ENCODE measurements around the gene NREP.
"Not testable (repeated sequence)": the region's sequence is repeated elsewhere in the genome, so short reads cannot be mapped to it uniquely, and the experiment has no call there.

The NREP gene

DNA sequence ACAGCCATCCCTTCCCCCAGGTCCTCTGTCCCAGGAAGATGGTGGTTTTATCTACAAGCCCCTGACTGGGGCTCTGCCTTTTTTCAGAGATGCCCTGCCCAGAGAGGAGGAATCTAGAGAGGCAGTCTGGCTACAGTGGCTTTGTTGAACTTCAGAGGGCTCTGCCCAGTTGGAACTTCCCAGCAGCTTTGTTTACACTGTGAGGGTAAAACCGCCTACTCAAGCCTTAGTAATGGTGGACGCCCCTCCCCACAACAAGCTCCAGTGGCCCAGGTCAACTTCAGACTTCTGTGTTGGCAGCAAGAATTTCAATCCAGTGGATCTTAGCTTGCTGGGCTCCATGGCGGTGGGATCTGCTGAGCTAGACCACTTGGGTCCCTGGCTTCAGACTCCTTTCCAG lies 40.2 kb downstream of the NREP start:
- 100% methylated on average over 3 of the region's 3 CpGs for WGBS (ENCODE audit: insufficient coverage)

DNA sequence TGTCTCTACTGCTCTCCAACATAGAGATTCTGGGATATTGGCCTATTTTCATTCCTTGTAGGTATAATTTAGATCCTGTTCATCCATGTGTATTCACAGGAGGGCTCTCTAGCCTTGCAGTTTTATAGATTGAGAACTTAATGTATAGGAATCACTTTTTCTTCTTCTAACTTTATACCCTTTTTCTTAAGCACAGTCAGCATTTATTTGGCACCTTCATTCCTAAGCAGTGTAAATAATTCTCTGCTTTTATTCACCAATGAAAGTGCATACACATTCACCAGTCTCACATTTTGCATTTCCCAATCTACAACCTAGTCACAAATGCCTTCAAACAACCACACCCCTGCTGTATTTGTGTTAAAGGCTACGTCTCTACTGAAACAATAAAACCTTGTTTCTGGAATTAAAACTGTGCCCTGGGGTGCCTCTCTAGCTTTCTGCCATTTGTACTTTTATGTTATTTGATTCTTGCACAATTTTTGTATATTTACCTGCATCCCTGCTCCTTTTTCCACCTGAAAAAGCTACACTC lies 49.3 kb downstream of the NREP start:
- Histone ChIP-seq H3K4me3 (ENCODE audit: control insufficient read depth in 1 of 7, extremely low read depth in 1 of 7, insufficient read depth in 4 of 7, low read depth in 2 of 7, low read length in 6 of 7) (no peak overlapping the region), H3K4me1 (ENCODE audit: control extremely low read depth in 1 of 4, control insufficient read depth in 4 of 4, insufficient read depth in 4 of 4, low read length in 3 of 4) (peaks cover 10 to 23% (median 18%) of the 10 kb centered on the region in 4 experiments), H3K27ac (ENCODE audit: insufficient read depth in 1 of 2, low read depth in 1 of 2, low read length in 2 of 2, poor library complexity in 1 of 2, severe bottlenecking in 2 of 2) (no peak overlapping the region), H3K36me3 (ENCODE audit: control insufficient read depth in 4 of 4, insufficient read depth in 4 of 4, low read length in 3 of 4) (no peaks in the 10 kb centered on the region), H3K27me3 (replicated peaks in 2 of 5; ENCODE audit: control insufficient read depth in 4 of 5, insufficient read depth in 5 of 5, low read length in 4 of 5) (no peaks in the 10 kb centered on the region), H3K9me3 (ENCODE audit: control extremely low read depth in 1 of 5, control insufficient read depth in 4 of 5, insufficient read depth in 2 of 5, low read depth in 1 of 5, low read length in 4 of 5) (no peaks in the 10 kb centered on the region)
- ChIA-PET CTCF (interaction anchor here (1.2 kb wide), 1 partner anchor 9 kb away, joined by 3 read pairs; no protein-coding TSS in a partner anchor), POLR2A (no interaction called here)
- no CpG with 5 or more reads among the region's 1 CpG for WGBS (ENCODE audit: insufficient coverage)
- no peak for DNase-seq

More for the DNA sequence above, 40.2 kb downstream of the NREP start:
- H3K27me3 ChIP-seq (replicated peaks in 2 of 5; ENCODE audit: control insufficient read depth in 4 of 5, insufficient read depth in 5 of 5, low read length in 4 of 5); DNase-seq; H3K36me3 ChIP-seq (ENCODE audit: control insufficient read depth in 4 of 4, insufficient read depth in 4 of 4, low read length in 3 of 4); H3K4me1 ChIP-seq (ENCODE audit: control extremely low read depth in 1 of 4, control insufficient read depth in 4 of 4, insufficient read depth in 4 of 4, low read length in 3 of 4); POLR2A ChIA-PET; H3K27ac ChIP-seq (ENCODE audit: insufficient read depth in 1 of 2, low read depth in 1 of 2, low read length in 2 of 2, poor library complexity in 1 of 2, severe bottlenecking in 2 of 2); H3K4me3 ChIP-seq (ENCODE audit: control insufficient read depth in 1 of 7, extremely low read depth in 1 of 7, insufficient read depth in 4 of 7, low read depth in 2 of 7, low read length in 6 of 7): not testable (repeated sequence)
- CTCF ChIA-PET = interaction anchor here (1.1 to 1.7 kb wide), 2 partner anchors 10 to 109 kb away, joined by 3 to 4 read pairs; no protein-coding TSS in a partner anchor
- H3K9me3 ChIP-seq (ENCODE audit: control extremely low read depth in 1 of 5, control insufficient read depth in 4 of 5, insufficient read depth in 2 of 5, low read depth in 1 of 5, low read length in 4 of 5) = peaks cover 0 to 11% (median 4%) of the 10 kb centered on the region in 5 experiments

DNA sequence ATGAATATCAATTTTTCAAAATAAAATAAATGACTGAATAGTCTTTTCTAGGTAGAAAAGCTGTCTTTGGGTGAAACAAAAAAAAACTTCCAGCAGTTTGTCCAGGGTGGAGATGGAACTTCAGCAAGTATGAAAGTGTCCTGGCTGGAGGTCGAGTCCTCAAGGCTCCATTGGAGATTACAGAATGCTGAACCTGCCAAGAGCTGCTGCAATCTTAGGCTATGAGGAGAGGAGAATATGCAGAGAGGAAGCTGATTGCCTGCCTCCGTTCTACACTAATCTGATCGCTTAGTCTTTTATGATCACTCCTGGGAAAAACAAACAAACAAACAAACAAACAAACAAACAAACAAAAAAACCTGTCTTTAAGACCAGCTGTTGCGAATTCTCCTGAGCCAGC lies 50.6 kb downstream of the NREP start:
- no peak overlapping the region for H3K4me3 ChIP-seq (ENCODE audit: control insufficient read depth in 1 of 7, extremely low read depth in 1 of 7, insufficient read depth in 4 of 7, low read depth in 2 of 7, low read length in 6 of 7)
- POLR2A ChIA-PET = interaction anchor here (0.7 kb wide), 1 partner anchor 435 kb away, joined by 3 read pairs; no protein-coding TSS in a partner anchor
- WGBS (ENCODE audit: insufficient coverage) = 89% methylated on average over 1 of the region's 4 CpGs
- H3K9me3 ChIP-seq (ENCODE audit: control extremely low read depth in 1 of 5, control insufficient read depth in 4 of 5, insufficient read depth in 2 of 5, low read depth in 1 of 5, low read length in 4 of 5) = no peaks in the 10 kb centered on the region
- CTCF ChIA-PET = interaction anchor here (1.0 kb wide), 1 partner anchor 10 kb away, joined by 4 read pairs; no protein-coding TSS in a partner anchor
- no peak for DNase-seq
- H3K4me1 ChIP-seq (ENCODE audit: control extremely low read depth in 1 of 4, control insufficient read depth in 4 of 4, insufficient read depth in 4 of 4, low read length in 3 of 4) = peaks cover 10 to 23% (median 18%) of the 10 kb centered on the region in 4 experiments
- no peak overlapping the region for H3K27ac ChIP-seq (ENCODE audit: insufficient read depth in 1 of 2, low read depth in 1 of 2, low read length in 2 of 2, poor library complexity in 1 of 2, severe bottlenecking in 2 of 2)
- no peaks in the 10 kb centered on the region for H3K27me3 ChIP-seq (replicated peaks in 2 of 5; ENCODE audit: control insufficient read depth in 4 of 5, insufficient read depth in 5 of 5, low read length in 4 of 5)
- H3K36me3 ChIP-seq (ENCODE audit: control insufficient read depth in 4 of 4, insufficient read depth in 4 of 4, low read length in 3 of 4) = no peaks in the 10 kb centered on the region

DNA sequence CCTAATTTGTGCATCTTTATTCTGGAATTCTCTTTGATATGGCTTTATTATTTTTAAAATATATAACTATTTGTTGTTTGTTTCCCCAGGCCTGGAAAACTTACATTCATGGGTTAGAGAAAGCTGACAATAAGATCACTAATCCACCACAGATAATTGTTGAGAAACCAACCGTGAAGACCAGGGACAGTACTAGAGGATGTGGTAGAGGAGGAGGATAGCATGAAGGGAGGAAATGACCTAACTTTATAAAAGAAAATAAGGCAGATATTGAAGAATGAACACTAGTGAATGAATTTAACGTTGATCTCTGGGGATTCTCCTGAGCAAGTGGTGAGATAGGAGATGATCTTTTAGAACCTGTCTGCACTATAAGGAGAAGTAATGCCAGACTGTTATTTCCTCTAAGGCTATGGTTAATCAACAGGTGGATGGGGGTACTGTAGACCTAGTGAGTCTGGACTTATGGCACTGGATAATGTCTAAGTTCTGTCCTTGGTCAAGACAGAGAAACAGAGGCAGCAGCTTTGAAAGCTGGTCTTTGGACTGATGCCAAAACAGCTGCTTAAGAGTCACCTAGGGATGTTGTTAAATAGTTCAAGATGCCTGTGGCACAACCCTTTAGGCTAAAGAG lies 52.4 kb downstream of the NREP start:
- Histone ChIP-seq H3K4me3 (ENCODE audit: control insufficient read depth in 1 of 7, extremely low read depth in 1 of 7, insufficient read depth in 4 of 7, low read depth in 2 of 7, low read length in 6 of 7) (no peak overlapping the region), H3K4me1 (ENCODE audit: control extremely low read depth in 1 of 4, control insufficient read depth in 4 of 4, insufficient read depth in 4 of 4, low read length in 3 of 4) (peaks cover 10 to 23% (median 18%) of the 10 kb centered on the region in 4 experiments), H3K27ac (ENCODE audit: insufficient read depth in 1 of 2, low read depth in 1 of 2, low read length in 2 of 2, poor library complexity in 1 of 2, severe bottlenecking in 2 of 2) (peak overlapping the region in 1 of 2 experiments; percentile 12), H3K27me3 (replicated peaks in 2 of 5; ENCODE audit: control insufficient read depth in 4 of 5, insufficient read depth in 5 of 5, low read length in 4 of 5) (no peaks in the 10 kb centered on the region), H3K36me3 (ENCODE audit: control insufficient read depth in 4 of 4, insufficient read depth in 4 of 4, low read length in 3 of 4) (no peaks in the 10 kb centered on the region), H3K9me3 (ENCODE audit: control extremely low read depth in 1 of 5, control insufficient read depth in 4 of 5, insufficient read depth in 2 of 5, low read depth in 1 of 5, low read length in 4 of 5) (no peaks in the 10 kb centered on the region)
- POLR2A ChIA-PET = no interaction called here
- peak in 2 of 3 donors; percentile 10 to 33 for DNase-seq
- WGBS (ENCODE audit: insufficient coverage) = 75% methylated on average over 1 of the region's 2 CpGs
- CTCF ChIA-PET = interaction anchor here (1.0 kb wide), 1 partner anchor 84 kb away, joined by 3 read pairs; no protein-coding TSS in a partner anchor

DNA sequence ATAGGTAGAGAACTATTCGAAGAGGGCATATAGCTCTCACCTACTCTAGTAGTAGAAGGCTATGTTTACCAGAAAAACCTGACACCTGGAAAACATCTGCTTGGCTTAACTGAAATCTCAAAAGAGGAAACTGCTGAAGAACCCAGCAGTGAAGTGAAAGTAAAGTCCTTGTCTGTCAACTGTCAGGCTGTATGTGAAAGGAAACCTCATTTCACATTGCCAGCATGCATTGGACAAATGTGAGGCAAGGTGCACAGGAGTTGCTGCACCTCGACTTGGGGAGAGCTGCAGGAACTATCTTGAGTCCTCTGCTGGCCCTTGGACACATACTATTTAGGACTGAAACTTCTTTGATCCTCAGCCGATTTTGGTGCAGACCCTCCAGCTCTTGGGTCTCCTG lies 53.3 kb downstream of the NREP start:
- no peaks in the 10 kb centered on the region for H3K9me3 ChIP-seq (ENCODE audit: control extremely low read depth in 1 of 5, control insufficient read depth in 4 of 5, insufficient read depth in 2 of 5, low read depth in 1 of 5, low read length in 4 of 5)
- peaks cover 10 to 23% (median 18%) of the 10 kb centered on the region in 4 experiments for H3K4me1 ChIP-seq (ENCODE audit: control extremely low read depth in 1 of 4, control insufficient read depth in 4 of 4, insufficient read depth in 4 of 4, low read length in 3 of 4)
- H3K27ac ChIP-seq (ENCODE audit: insufficient read depth in 1 of 2, low read depth in 1 of 2, low read length in 2 of 2, poor library complexity in 1 of 2, severe bottlenecking in 2 of 2) = no peak overlapping the region
- peak overlapping the region in 2 of 7 experiments; percentile 21 to 39 for H3K4me3 ChIP-seq (ENCODE audit: control insufficient read depth in 1 of 7, extremely low read depth in 1 of 7, insufficient read depth in 4 of 7, low read depth in 2 of 7, low read length in 6 of 7)
- WGBS (ENCODE audit: insufficient coverage) = 44% methylated on average over 2 of the region's 3 CpGs
- no peaks in the 10 kb centered on the region for H3K27me3 ChIP-seq (replicated peaks in 2 of 5; ENCODE audit: control insufficient read depth in 4 of 5, insufficient read depth in 5 of 5, low read length in 4 of 5)
- ChIA-PET POLR2A (no interaction called here), CTCF (no interaction called here)
- no peaks in the 10 kb centered on the region for H3K36me3 ChIP-seq (ENCODE audit: control insufficient read depth in 4 of 4, insufficient read depth in 4 of 4, low read length in 3 of 4)
- DNase-seq = peak; percentile 27 to 92 (median 88)

DNA sequence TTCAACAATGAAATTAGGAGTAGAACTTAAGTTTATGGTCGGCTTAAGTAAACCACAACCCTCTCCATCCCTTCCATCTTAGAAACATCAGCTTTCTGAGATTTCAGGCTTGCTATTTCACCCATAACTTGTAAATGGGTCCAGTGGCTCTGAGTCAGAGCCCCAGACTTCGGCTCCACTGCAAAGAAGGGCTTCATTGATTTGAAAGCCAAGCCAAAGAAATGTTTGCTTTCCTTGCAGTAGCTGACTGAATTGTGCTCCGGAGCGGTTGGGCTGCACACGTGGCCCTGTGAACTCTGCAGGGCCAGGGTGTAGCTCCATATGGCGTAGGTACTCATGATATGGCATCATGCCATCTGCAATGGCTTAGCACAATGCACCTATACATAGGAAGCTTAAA lies 57.0 kb downstream of the NREP start:
- peak in 1 of 3 donors; percentile 7 for DNase-seq
- 98% methylated on average over 6 of the region's 6 CpGs for WGBS (ENCODE audit: insufficient coverage)
- no peak overlapping the region for H3K4me3 ChIP-seq (ENCODE audit: control insufficient read depth in 1 of 7, extremely low read depth in 1 of 7, insufficient read depth in 4 of 7, low read depth in 2 of 7, low read length in 6 of 7)
- ChIA-PET POLR2A (no interaction called here), CTCF (interaction anchor here (0.7 to 1.3 kb wide), 2 partner anchors 9 to 11 kb away, joined by 3 read pairs; no protein-coding TSS in a partner anchor)
- H3K4me1 ChIP-seq (ENCODE audit: control extremely low read depth in 1 of 4, control insufficient read depth in 4 of 4, insufficient read depth in 4 of 4, low read length in 3 of 4) = peaks cover 10 to 34% (median 18%) of the 10 kb centered on the region in 4 experiments
- H3K36me3 ChIP-seq (ENCODE audit: control insufficient read depth in 4 of 4, insufficient read depth in 4 of 4, low read length in 3 of 4) = no peaks in the 10 kb centered on the region
- H3K27me3 ChIP-seq (replicated peaks in 2 of 5; ENCODE audit: control insufficient read depth in 4 of 5, insufficient read depth in 5 of 5, low read length in 4 of 5) = no peaks in the 10 kb centered on the region
- H3K27ac ChIP-seq (ENCODE audit: insufficient read depth in 1 of 2, low read depth in 1 of 2, low read length in 2 of 2, poor library complexity in 1 of 2, severe bottlenecking in 2 of 2) = no peak overlapping the region
- no peaks in the 10 kb centered on the region for H3K9me3 ChIP-seq (ENCODE audit: control extremely low read depth in 1 of 5, control insufficient read depth in 4 of 5, insufficient read depth in 2 of 5, low read depth in 1 of 5, low read length in 4 of 5)

DNA sequence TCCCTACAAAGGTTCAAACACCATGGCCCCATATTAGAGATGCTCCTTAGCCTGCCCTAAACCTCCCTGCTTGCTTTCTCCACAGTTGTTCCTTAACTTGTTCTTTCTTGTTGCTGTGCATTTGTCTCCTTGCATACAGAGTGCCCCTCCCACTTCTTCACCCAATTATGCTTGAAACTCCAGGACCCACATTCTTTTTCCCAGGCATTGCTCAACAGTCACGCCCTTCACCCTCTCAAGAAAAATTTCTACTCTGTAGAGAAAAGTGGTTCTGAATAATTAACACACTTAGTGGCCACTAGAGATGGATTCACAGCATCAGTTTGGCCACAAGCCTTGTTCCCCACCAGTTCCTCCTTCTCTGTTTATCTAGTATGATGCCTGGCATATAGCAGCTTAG lies 57.7 kb downstream of the NREP start:
- no CpG with 5 or more reads among the region's 1 CpG for WGBS (ENCODE audit: insufficient coverage)

More for the DNA sequence above, 57.7 kb downstream of the NREP start:
- Histone ChIP-seq H3K4me1 (ENCODE audit: control extremely low read depth in 1 of 4, control insufficient read depth in 4 of 4, insufficient read depth in 4 of 4, low read length in 3 of 4) (peaks cover 10 to 28% (median 15%) of the 10 kb centered on the region in 4 experiments), H3K36me3 (ENCODE audit: control insufficient read depth in 4 of 4, insufficient read depth in 4 of 4, low read length in 3 of 4) (no peaks in the 10 kb centered on the region), H3K9me3 (ENCODE audit: control extremely low read depth in 1 of 5, control insufficient read depth in 4 of 5, insufficient read depth in 2 of 5, low read depth in 1 of 5, low read length in 4 of 5) (no peaks in the 10 kb centered on the region), H3K27me3 (replicated peaks in 2 of 5; ENCODE audit: control insufficient read depth in 4 of 5, insufficient read depth in 5 of 5, low read length in 4 of 5) (no peaks in the 10 kb centered on the region), H3K4me3 (ENCODE audit: control insufficient read depth in 1 of 7, extremely low read depth in 1 of 7, insufficient read depth in 4 of 7, low read depth in 2 of 7, low read length in 6 of 7) (no peak overlapping the region), H3K27ac (ENCODE audit: insufficient read depth in 1 of 2, low read depth in 1 of 2, low read length in 2 of 2, poor library complexity in 1 of 2, severe bottlenecking in 2 of 2) (no peak overlapping the region)
- ChIA-PET POLR2A (no interaction called here), CTCF (interaction anchor here (0.6 to 1.3 kb wide), 2 partner anchors 10 to 168 kb away, joined by 3 read pairs; no protein-coding TSS in a partner anchor)
- peak in 2 of 3 donors; percentile 10 to 12 for DNase-seq

All from common myeloid progenitor, CD34-positive (primary cell).